ENCODE results near the gene CSF3.
"Not testable (repeated sequence)": the region's sequence is repeated elsewhere in the genome, so short reads cannot be mapped to it uniquely, and the experiment has no call there.

Gene CSF3

GRCh38 chr17:39997543-39997942 lies 17.7 kb upstream of the CSF3 start:
- no CpG with 5 or more reads among the region's 4 CpGs for WGBS (ENCODE audit: extremely low coverage, insufficient coverage, insufficient read length)
- Histone ChIP-seq H3K14ac (ENCODE audit: low read length) (no peak overlapping the region), H3K36me3 (ENCODE audit: control insufficient read depth in 1 of 2, insufficient read depth in 2 of 2, low read length in 2 of 2) (peaks cover 53 to 56% of the 10 kb centered on the region in 2 experiments), H3K4ac (ENCODE audit: low read depth, low read length) (no peak overlapping the region), H2BK12ac (ENCODE audit: low read length) (no peak overlapping the region), H3K79me1 (ENCODE audit: low read length) (no peaks in the 10 kb centered on the region), H3K79me2 (ENCODE audit: control insufficient read depth, insufficient read depth, low read length, poor library complexity) (no peaks in the 10 kb centered on the region), H4K12ac (ENCODE audit: low read depth, low read length) (no peak overlapping the region), H2BK5ac (ENCODE audit: low read depth, low read length, poor library complexity) (no peak overlapping the region), H3K23ac (ENCODE audit: low read length) (no peak overlapping the region), H4K91ac (ENCODE audit: low read depth, low read length) (no peak overlapping the region), H2AFZ (ENCODE audit: insufficient read depth, low read length, poor library complexity) (no peak overlapping the region), H3K4me3 (ENCODE audit: low read depth, low read length) (no peak overlapping the region), H3K27me3 (ENCODE audit: insufficient read depth, low read length) (no peaks in the 10 kb centered on the region), H3K4me1 (ENCODE audit: control insufficient read depth in 1 of 2, insufficient read depth in 2 of 2, low read length in 2 of 2) (no peaks in the 10 kb centered on the region), H2BK120ac (ENCODE audit: insufficient read depth, low read length, poor library complexity) (no peak overlapping the region), H3K27ac (ENCODE audit: low read depth, low read length) (no peak overlapping the region), H4K8ac (ENCODE audit: low read depth, low read length) (no peak overlapping the region), H2AK5ac (ENCODE audit: low read length) (no peak overlapping the region), H3K9ac (ENCODE audit: low read length) (no peak overlapping the region), H3K4me2 (ENCODE audit: low read length) (no peak overlapping the region), H3K9me3 (ENCODE audit: insufficient read depth, low read depth, low read length) (no peaks in the 10 kb centered on the region), H3K18ac (ENCODE audit: low read length) (no peak overlapping the region)
- DNase-seq: no peak

GRCh38 chr17:39999067-39999466 lies 16.2 kb upstream of the CSF3 start:
- Histone ChIP-seq H3K79me2 (ENCODE audit: control insufficient read depth, insufficient read depth, low read length, poor library complexity) (no peaks in the 10 kb centered on the region), H4K12ac (ENCODE audit: low read depth, low read length) (no peak overlapping the region), H3K23ac (ENCODE audit: low read length) (no peak overlapping the region), H2AFZ (ENCODE audit: insufficient read depth, low read length, poor library complexity) (no peak overlapping the region), H2BK5ac (ENCODE audit: low read depth, low read length, poor library complexity) (no peak overlapping the region), H3K36me3 (ENCODE audit: control insufficient read depth in 1 of 2, insufficient read depth in 2 of 2, low read length in 2 of 2) (peaks cover 39 to 41% of the 10 kb centered on the region in 2 experiments), H3K27me3 (ENCODE audit: insufficient read depth, low read length) (no peaks in the 10 kb centered on the region), H3K9ac (ENCODE audit: low read length) (no peak overlapping the region), H2BK12ac (ENCODE audit: low read length) (no peak overlapping the region), H3K9me3 (ENCODE audit: insufficient read depth, low read depth, low read length) (no peaks in the 10 kb centered on the region), H3K18ac (ENCODE audit: low read length) (no peak overlapping the region), H3K27ac (ENCODE audit: low read depth, low read length) (no peak overlapping the region), H3K79me1 (ENCODE audit: low read length) (no peaks in the 10 kb centered on the region), H2BK120ac (ENCODE audit: insufficient read depth, low read length, poor library complexity) (no peak overlapping the region), H2AK5ac (ENCODE audit: low read length) (no peak overlapping the region), H3K4ac (ENCODE audit: low read depth, low read length) (no peak overlapping the region), H4K91ac (ENCODE audit: low read depth, low read length) (no peak overlapping the region), H3K4me3 (ENCODE audit: low read depth, low read length) (no peak overlapping the region), H3K4me1 (ENCODE audit: control insufficient read depth in 1 of 2, insufficient read depth in 2 of 2, low read length in 2 of 2) (no peaks in the 10 kb centered on the region), H3K4me2 (ENCODE audit: low read length) (no peak overlapping the region), H4K8ac (ENCODE audit: low read depth, low read length) (no peak overlapping the region), H3K14ac (ENCODE audit: low read length) (no peak overlapping the region)
- no peak for DNase-seq
- no CpG with 5 or more reads among the region's 4 CpGs for WGBS (ENCODE audit: extremely low coverage, insufficient coverage, insufficient read length)

GRCh38 chr17:40000161-40000560 lies 15.1 kb upstream of the CSF3 start:
- Histone ChIP-seq H2BK120ac (ENCODE audit: insufficient read depth, low read length, poor library complexity) (no peak overlapping the region), H3K14ac (ENCODE audit: low read length) (no peak overlapping the region), H3K27ac (ENCODE audit: low read depth, low read length) (no peak overlapping the region), H4K91ac (ENCODE audit: low read depth, low read length) (no peak overlapping the region), H3K36me3 (ENCODE audit: control insufficient read depth in 1 of 2, insufficient read depth in 2 of 2, low read length in 2 of 2) (peaks cover 28 to 30% of the 10 kb centered on the region in 2 experiments), H3K18ac (ENCODE audit: low read length) (no peak overlapping the region), H2BK12ac (ENCODE audit: low read length) (no peak overlapping the region), H3K79me2 (ENCODE audit: control insufficient read depth, insufficient read depth, low read length, poor library complexity) (no peaks in the 10 kb centered on the region), H3K9ac (ENCODE audit: low read length) (no peak overlapping the region), H3K9me3 (ENCODE audit: insufficient read depth, low read depth, low read length) (peaks cover 3% of the 10 kb centered on the region), H2AFZ (ENCODE audit: insufficient read depth, low read length, poor library complexity) (no peak overlapping the region), H3K4me3 (ENCODE audit: low read depth, low read length) (no peak overlapping the region), H2AK5ac (ENCODE audit: low read length) (no peak overlapping the region), H3K27me3 (ENCODE audit: insufficient read depth, low read length) (no peaks in the 10 kb centered on the region), H3K4me1 (ENCODE audit: control insufficient read depth in 1 of 2, insufficient read depth in 2 of 2, low read length in 2 of 2) (no peaks in the 10 kb centered on the region), H4K8ac (ENCODE audit: low read depth, low read length) (no peak overlapping the region), H3K4ac (ENCODE audit: low read depth, low read length) (no peak overlapping the region), H3K79me1 (ENCODE audit: low read length) (no peaks in the 10 kb centered on the region), H3K23ac (ENCODE audit: low read length) (no peak overlapping the region), H2BK5ac (ENCODE audit: low read depth, low read length, poor library complexity) (no peak overlapping the region), H3K4me2 (ENCODE audit: low read length) (no peak overlapping the region), H4K12ac (ENCODE audit: low read depth, low read length) (no peak overlapping the region)
- DNase-seq: no peak
- no CpG with 5 or more reads among the region's 7 CpGs for WGBS (ENCODE audit: extremely low coverage, insufficient coverage, insufficient read length)

- not testable (repeated sequence) for H3K23ac ChIP-seq (ENCODE audit: low read length); H4K8ac ChIP-seq (ENCODE audit: low read depth, low read length); H3K4me3 ChIP-seq (ENCODE audit: low read depth, low read length); DNase-seq; H3K4me1 ChIP-seq (ENCODE audit: control insufficient read depth in 1 of 2, insufficient read depth in 2 of 2, low read length in 2 of 2); H2BK12ac ChIP-seq (ENCODE audit: low read length); H3K9ac ChIP-seq (ENCODE audit: low read length); H3K27ac ChIP-seq (ENCODE audit: low read depth, low read length); H4K12ac ChIP-seq (ENCODE audit: low read depth, low read length); H3K79me2 ChIP-seq (ENCODE audit: control insufficient read depth, insufficient read depth, low read length, poor library complexity); H3K4ac ChIP-seq (ENCODE audit: low read depth, low read length); H2BK120ac ChIP-seq (ENCODE audit: insufficient read depth, low read length, poor library complexity); H3K18ac ChIP-seq (ENCODE audit: low read length); H2AK5ac ChIP-seq (ENCODE audit: low read length); H3K14ac ChIP-seq (ENCODE audit: low read length); H4K91ac ChIP-seq (ENCODE audit: low read depth, low read length); H3K9me3 ChIP-seq (ENCODE audit: insufficient read depth, low read depth, low read length); H2AFZ ChIP-seq (ENCODE audit: insufficient read depth, low read length, poor library complexity); H3K27me3 ChIP-seq (ENCODE audit: insufficient read depth, low read length); H3K79me1 ChIP-seq (ENCODE audit: low read length); H3K4me2 ChIP-seq (ENCODE audit: low read length); H2BK5ac ChIP-seq (ENCODE audit: low read depth, low read length, poor library complexity)
- no CpG with 5 or more reads among the region's 8 CpGs for WGBS (ENCODE audit: extremely low coverage, insufficient coverage, insufficient read length)
- H3K36me3 ChIP-seq (ENCODE audit: control insufficient read depth in 1 of 2, insufficient read depth in 2 of 2, low read length in 2 of 2): peaks cover 16 to 19% of the 10 kb centered on the region in 2 experiments
Observed at GRCh38 chr17:40001335-40001734, 13.9 kb upstream of the CSF3 start.

All from trophoblast cell (in vitro differentiated cells and primary cell).